H1 (cell line): Measurements from ENCODE around the gene MCC. TPM values are rescaled to one million over a fixed set of nuclear protein-coding genes. Genes with fewer than 3 reads are reported as not detected.

Experiments used
- ASH2L ChIP-seq: fragments of 200-600, 300-600 bp; sonication (generic); IDR thresholded peaks from one replicate; pipeline ENCODE4 v1.7.1; 2017; ENCODE audit warnings: low read length
- BRCA1 ChIP-seq: IDR thresholded peaks from 2 replicates; pipeline ENCODE4 v1.6.1; 2012; ENCODE audit warnings: low read depth, low read length, improper control_type of control experiment
- CBX5 ChIP-seq: fragments of 300-800, 300-1000 bp; sonication (generic); IDR thresholded peaks from 2 replicates; pipeline ENCODE4 v1.7.1; 2016; ENCODE audit warnings: antibody characterized with exemption, low read length, low read depth
- CHD1 ChIP-seq: IDR thresholded peaks from 2 replicates; pipeline ENCODE4 v1.6.1; 2012; ENCODE audit warnings: low read depth, low read length, improper control_type of control experiment
- EP300 ChIP-seq, 2 experiments: IDR thresholded peaks; 1 replicate in 1 of 2; 2 replicates in 1 of 2; pipeline ENCODE4 v1.6.1; 2011 to 2012; ENCODE audit warnings: low read depth in 2 of 2, low read length in 2 of 2, mild to moderate bottlenecking in 2 of 2, borderline replicate concordance in 1 of 2, inconsistent platforms in 1 of 2, moderate library complexity in 1 of 2
- JUN ChIP-seq: IDR thresholded peaks from 2 replicates; pipeline ENCODE4 v1.6.1; 2011; ENCODE audit warnings: low read depth, mild to moderate bottlenecking, improper control_type of control experiment, low read length
- SUZ12 ChIP-seq: fragments of 200-600 bp; sonication (generic); IDR thresholded peaks from 2 replicates; pipeline ENCODE4 v1.6.1; 2012; ENCODE audit warnings: mild to moderate bottlenecking, inconsistent platforms, low read length, moderate library complexity, mixed read lengths
- polyA plus RNA-seq, 7 experiments: library from polyadenylated mRNA; depleted of rRNA in 3 of 7; stranded (reverse) in 5 of 7; unstranded in 2 of 7; fragments of >200 nt in 5 of 7; fragments of 200-250 nt in 2 of 7; gene quantifications; 1 replicate in 5 of 7; 2 replicates in 1 of 7; 4 replicates in 1 of 7; pipeline versions ENCODE4 v1.2.1 to v1.2.3, GENCODE V29; 2011 to 2013; ENCODE audit warnings: missing spikeins in 2 of 7, mixed read lengths in 2 of 7
- total RNA-seq: library from RNA; stranded (reverse); fragmentation: NEBNext Ultra II Directional; extraction: Animal tissue kit (Norgen Biotek cat#: 25700); gene quantifications from 2 replicates; pipeline ENCODE4 v1.2.1, GENCODE V29; 2021

Gene MCC
- total and polyA plus RNA-seq, 2 of the 8 experiments (the other 6 are each of a cell fraction or from before 2014, with no cell fraction given), result 2.6 to 18.3 TPM

DNA sequence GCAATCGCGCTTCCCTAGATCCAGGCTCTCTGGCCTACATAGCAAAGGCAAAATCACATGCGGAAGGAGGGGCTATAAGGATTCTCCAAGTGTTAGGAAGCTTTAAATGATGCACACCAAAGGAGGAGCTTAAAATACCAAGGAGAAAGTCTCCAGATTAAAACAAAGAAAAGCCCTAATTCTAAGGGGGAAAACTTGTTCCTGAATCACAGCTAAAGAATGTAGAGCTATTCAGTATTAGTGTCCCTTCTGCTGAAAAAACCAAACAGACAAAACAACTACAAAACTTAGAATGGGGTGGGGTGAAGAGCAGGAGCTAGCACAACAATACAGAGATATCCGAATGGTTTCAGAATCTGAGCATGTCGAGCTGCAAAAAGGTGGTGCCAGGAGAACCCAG lies 297.9 kb downstream of the MCC start (continued):
- TF ChIP-seq EP300 (IDR thresholded peaks at IDR 0.05; ENCODE audit: borderline replicate concordance in 1 of 2, low read depth in 2 of 2, low read length in 2 of 2) (no peak), CHD1 (no peak), SUZ12 (no peak), JUN (no peak), ASH2L (no peak), CBX5 (no peak), BRCA1 (no peak)
